GM11168 (cell line): ENCODE data around the gene ZNF668.

ENCODE experiments used
- in situ Hi-C: fragments of 300-500 bp; cut with MboI; formaldehyde crosslinking; loops from one replicate; pipeline ENCODE4 v1.12.0; 2022; ENCODE audit warnings: low sequenced_read_pairs; ENCODE audit not compliant: unreplicated experiment

Gene ZNF668

GRCh38 chr16:31082368-31083045 is 8.5 kb upstream of the ZNF668 start:
- in situ Hi-C loops, result no loop called here

- in situ Hi-C loops, result no loop called here
Measured at GRCh38 chr16:31081428-31082351, 7.7 kb upstream of the ZNF668 start.

- in situ Hi-C loops, result no loop called here
Measured at GRCh38 chr16:31080756-31081419, 6.8 kb upstream of the ZNF668 start.

- in situ Hi-C loops, result no loop called here
Measured at GRCh38 chr16:31080035-31080629, 6.1 kb upstream of the ZNF668 start.

GRCh38 chr16:31079342-31079944 is 5.4 kb upstream of the ZNF668 start:
- in situ Hi-C loops, result no loop called here

GRCh38 chr16:31078597-31079341 is 4.7 kb upstream of the ZNF668 start:
- in situ Hi-C loops, result no loop called here

- in situ Hi-C loops, result no loop called here
Measured at GRCh38 chr16:31077592-31078396, 3.8 kb upstream of the ZNF668 start.

- in situ Hi-C loops, result no loop called here
Measured at GRCh38 chr16:31077024-31077423, 3.0 kb upstream of the ZNF668 start.

- in situ Hi-C loops, result no loop called here
Measured at GRCh38 chr16:31076319-31076718, 2.3 kb upstream of the ZNF668 start.

- in situ Hi-C loops, result no loop called here
Measured at GRCh38 chr16:31074814-31075183, 759 bp upstream of the ZNF668 start.

- in situ Hi-C loops, result no loop called here
Measured at GRCh38 chr16:31073142-31073969, 684 bp downstream of the ZNF668 start.

- in situ Hi-C loops, result no loop called here
Measured at GRCh38 chr16:31072540-31073141, 1.4 kb downstream of the ZNF668 start.

- in situ Hi-C loops, result no loop called here
Measured at GRCh38 chr16:31071861-31072260, 2.2 kb downstream of the ZNF668 start.

- in situ Hi-C loops, result no loop called here
Measured at GRCh38 chr16:31067342-31067741, 6.7 kb downstream of the ZNF668 start.

- in situ Hi-C loops, result no loop called here
Measured at GRCh38 chr16:31064882-31065461, 9.1 kb downstream of the ZNF668 start.

- in situ Hi-C loops, result no loop called here
Measured at GRCh38 chr16:31063843-31064611, 10.0 kb downstream of the ZNF668 start.

- in situ Hi-C loops, result no loop called here
Measured at GRCh38 chr16:31063495-31063842, 10.6 kb downstream of the ZNF668 start.
